IPS-15b (cell line): Measurements from ENCODE around the gene SMIM13.

ENCODE experiments used
- H3K27me3 ChIP-seq: one replicate; pipeline ENCODE4 v1.6.1; 2013; ENCODE audit warnings: low read length; ENCODE audit not compliant: control insufficient read depth, insufficient read depth
- H3K36me3 ChIP-seq: one replicate; pipeline ENCODE4 v1.6.1; 2013; ENCODE audit warnings: low read length; ENCODE audit not compliant: control insufficient read depth, insufficient read depth
- H3K4me1 ChIP-seq: one replicate; pipeline ENCODE4 v1.6.1; 2013; ENCODE audit warnings: mild to moderate bottlenecking, low read length; ENCODE audit not compliant: control insufficient read depth, insufficient read depth
- H3K4me3 ChIP-seq: one replicate; pipeline ENCODE4 v1.5.1; 2013; ENCODE audit warnings: low read depth, low read length
- H3K9ac ChIP-seq: one replicate; pipeline ENCODE4 v1.6.1; 2013; ENCODE audit warnings: low read depth, mild to moderate bottlenecking, low read length
- H3K9me3 ChIP-seq: one replicate; pipeline ENCODE4 v1.6.1; 2013; ENCODE audit warnings: mild to moderate bottlenecking, low read length; ENCODE audit not compliant: control insufficient read depth, insufficient read depth

SMIM13 gene

GRCh38 chr6:11183761-11184362, 90.2 kb downstream of the SMIM13 start:
- Histone ChIP-seq H3K9me3 (no peaks in the 10 kb centered on the region), H3K4me1 (no peaks in the 10 kb centered on the region), H3K36me3 (no peaks in the 10 kb centered on the region), H3K4me3 (no peak overlapping the region), H3K27me3 (no peaks in the 10 kb centered on the region), H3K9ac (no peak overlapping the region)

DNA sequence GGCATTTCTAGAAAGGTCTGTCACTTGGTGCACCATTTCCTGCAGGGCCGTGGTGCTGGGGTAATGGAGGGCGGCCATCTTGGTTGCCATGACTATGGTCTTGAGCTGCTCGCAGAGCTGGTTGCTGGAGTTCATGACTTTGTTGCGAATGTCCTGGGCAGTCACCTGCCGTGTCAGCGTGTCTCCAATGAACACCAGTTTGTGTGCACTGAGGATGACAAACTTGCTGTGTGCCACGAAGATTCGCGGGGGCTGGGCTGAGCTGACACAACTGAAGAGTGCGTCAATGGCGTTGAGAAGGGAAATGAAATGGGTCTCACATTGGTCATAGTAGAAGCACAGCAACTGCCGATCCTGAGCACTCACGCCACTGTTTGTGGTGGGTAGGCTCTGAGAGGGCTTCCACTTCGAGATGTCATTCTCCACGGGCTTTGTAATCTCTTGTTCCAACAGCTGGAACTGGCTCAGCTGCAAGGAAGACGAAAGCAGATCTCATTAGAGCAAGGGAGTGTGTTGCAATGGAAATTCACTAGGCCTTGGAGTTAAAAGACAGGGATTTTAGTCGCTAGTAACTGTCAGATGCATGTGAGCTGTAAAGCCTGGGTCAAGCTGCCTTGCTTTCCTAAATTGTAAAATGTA, 91.7 kb downstream of the SMIM13 start:
- Histone ChIP-seq H3K36me3 (peaks cover 2% of the 10 kb centered on the region), H3K4me1 (no peaks in the 10 kb centered on the region), H3K9ac (no peak overlapping the region), H3K27me3 (no peaks in the 10 kb centered on the region), H3K4me3 (no peak overlapping the region), H3K9me3 (no peaks in the 10 kb centered on the region)

DNA sequence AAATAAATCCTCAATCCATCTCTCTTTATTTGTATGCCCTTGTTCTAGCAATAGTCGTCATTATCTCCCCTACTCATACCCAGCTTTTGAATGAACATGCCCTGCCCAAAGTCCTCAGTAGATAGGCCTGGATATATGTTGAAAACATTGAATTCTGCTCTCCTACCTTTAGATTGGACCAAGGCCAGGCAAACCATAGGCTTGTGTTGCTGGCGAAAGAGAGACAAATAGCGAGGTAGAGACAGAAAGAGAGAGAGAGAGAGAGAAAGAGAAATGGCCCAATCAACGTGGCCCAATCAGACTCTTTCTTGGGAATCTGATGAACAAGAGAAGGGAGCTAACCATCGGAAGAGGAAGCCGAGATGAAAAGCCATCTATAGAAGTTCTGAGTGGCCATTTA, 93.7 kb downstream of the SMIM13 start:
- H3K9me3 ChIP-seq = no peaks in the 10 kb centered on the region
- H3K36me3 ChIP-seq = peaks cover 4% of the 10 kb centered on the region
- no peaks in the 10 kb centered on the region for H3K27me3 ChIP-seq
- H3K4me3 ChIP-seq = no peak overlapping the region
- no peak overlapping the region for H3K9ac ChIP-seq
- no peaks in the 10 kb centered on the region for H3K4me1 ChIP-seq
